ENCODE results near the gene PANK1.

DNA sequence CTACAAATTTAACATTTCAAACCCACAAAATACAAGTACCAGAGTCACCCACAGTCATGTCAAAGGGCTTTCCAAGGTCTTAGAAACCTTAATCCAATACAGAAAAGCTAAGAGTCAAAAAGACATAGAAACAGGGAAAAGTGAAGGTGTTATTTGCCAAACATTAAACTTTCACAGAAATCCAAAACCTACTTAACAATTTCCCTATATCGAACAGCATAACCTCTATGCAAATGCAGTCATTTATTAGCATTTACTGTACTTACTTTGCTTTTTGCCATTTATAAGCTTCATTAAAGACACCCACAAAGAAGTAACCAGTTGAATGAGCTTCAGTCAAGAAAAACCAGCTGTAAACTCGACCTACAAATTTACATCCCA lies 1.6 kb downstream of the PANK1 start:
- TF ChIP-seq, protein P1, sequence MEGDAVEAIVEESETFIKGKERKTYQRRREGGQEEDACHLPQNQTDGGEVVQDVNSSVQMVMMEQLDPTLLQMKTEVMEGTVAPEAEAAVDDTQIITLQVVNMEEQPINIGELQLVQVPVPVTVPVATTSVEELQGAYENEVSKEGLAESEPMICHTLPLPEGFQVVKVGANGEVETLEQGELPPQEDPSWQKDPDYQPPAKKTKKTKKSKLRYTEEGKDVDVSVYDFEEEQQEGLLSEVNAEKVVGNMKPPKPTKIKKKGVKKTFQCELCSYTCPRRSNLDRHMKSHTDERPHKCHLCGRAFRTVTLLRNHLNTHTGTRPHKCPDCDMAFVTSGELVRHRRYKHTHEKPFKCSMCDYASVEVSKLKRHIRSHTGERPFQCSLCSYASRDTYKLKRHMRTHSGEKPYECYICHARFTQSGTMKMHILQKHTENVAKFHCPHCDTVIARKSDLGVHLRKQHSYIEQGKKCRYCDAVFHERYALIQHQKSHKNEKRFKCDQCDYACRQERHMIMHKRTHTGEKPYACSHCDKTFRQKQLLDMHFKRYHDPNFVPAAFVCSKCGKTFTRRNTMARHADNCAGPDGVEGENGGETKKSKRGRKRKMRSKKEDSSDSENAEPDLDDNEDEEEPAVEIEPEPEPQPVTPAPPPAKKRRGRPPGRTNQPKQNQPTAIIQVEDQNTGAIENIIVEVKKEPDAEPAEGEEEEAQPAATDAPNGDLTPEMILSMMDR (IDR thresholded peaks at IDR 0.05): no peak
- no peak for TF ChIP-seq EZH2 (IDR thresholded peaks at IDR 0.05)
- TF ChIP-seq EZH2phosphoT487 (IDR thresholded peaks at IDR 0.05): no peak
